Endothelial cell (in vitro differentiated cells): ENCODE measurements around the gene PRPF6. TPM values are rescaled to one million over a fixed set of nuclear protein-coding genes. Genes with fewer than 3 reads are reported as not detected.

Source experiments
- DNase-seq: peaks from one replicate; pipeline ENCODE4 v3.0.0; 2021; ENCODE audit warnings: low spot score
- H3K27ac Mint-ChIP-seq: one replicate; pipeline ENCODE4 v1.8.0; 2021; ENCODE audit warnings: mixed read lengths, inconsistent platforms; ENCODE audit not compliant: unreplicated experiment
- H3K27me3 Mint-ChIP-seq: one replicate; pipeline ENCODE4 v1.8.0; 2021; ENCODE audit warnings: mild to moderate bottlenecking, moderate library complexity, mixed read lengths, inconsistent platforms; ENCODE audit not compliant: unreplicated experiment
- H3K36me3 Mint-ChIP-seq: one replicate; pipeline ENCODE4 v1.8.0; 2021; ENCODE audit warnings: mild to moderate bottlenecking, low read depth, mixed read lengths, inconsistent platforms; ENCODE audit not compliant: unreplicated experiment
- H3K4me1 Mint-ChIP-seq: one replicate; pipeline ENCODE4 v1.8.0; 2021; ENCODE audit warnings: mild to moderate bottlenecking, mixed read lengths, inconsistent platforms; ENCODE audit not compliant: unreplicated experiment
- H3K4me3 Mint-ChIP-seq: one replicate; pipeline ENCODE4 v1.8.0; 2021; ENCODE audit warnings: mild to moderate bottlenecking, mixed read lengths, inconsistent platforms; ENCODE audit not compliant: unreplicated experiment
- H3K9me3 Mint-ChIP-seq: one replicate; pipeline ENCODE4 v1.8.0; 2021; ENCODE audit warnings: mixed read lengths, inconsistent platforms; ENCODE audit not compliant: unreplicated experiment
- total RNA-seq: library from RNA; stranded (reverse); fragmentation: NEBNext Ultra II Directional; extraction: Animal tissue kit (Norgen Biotek cat#: 25700); gene quantifications from one replicate; pipeline ENCODE4 v1.2.1, GENCODE V29; 2021; ENCODE audit not compliant: unreplicated experiment
- TF ChIP-seq, protein P1 (sequence below): fragments of 200-600 bp; sonication (generic); IDR thresholded peaks from one replicate; pipeline ENCODE4 v1.5.0; 2021; ENCODE audit warnings: antibody characterized with exemption; ENCODE audit not compliant: unreplicated experiment

PRPF6 gene
- total RNA-seq, 1 donor from 2014 or later: 73.4 TPM

DNA sequence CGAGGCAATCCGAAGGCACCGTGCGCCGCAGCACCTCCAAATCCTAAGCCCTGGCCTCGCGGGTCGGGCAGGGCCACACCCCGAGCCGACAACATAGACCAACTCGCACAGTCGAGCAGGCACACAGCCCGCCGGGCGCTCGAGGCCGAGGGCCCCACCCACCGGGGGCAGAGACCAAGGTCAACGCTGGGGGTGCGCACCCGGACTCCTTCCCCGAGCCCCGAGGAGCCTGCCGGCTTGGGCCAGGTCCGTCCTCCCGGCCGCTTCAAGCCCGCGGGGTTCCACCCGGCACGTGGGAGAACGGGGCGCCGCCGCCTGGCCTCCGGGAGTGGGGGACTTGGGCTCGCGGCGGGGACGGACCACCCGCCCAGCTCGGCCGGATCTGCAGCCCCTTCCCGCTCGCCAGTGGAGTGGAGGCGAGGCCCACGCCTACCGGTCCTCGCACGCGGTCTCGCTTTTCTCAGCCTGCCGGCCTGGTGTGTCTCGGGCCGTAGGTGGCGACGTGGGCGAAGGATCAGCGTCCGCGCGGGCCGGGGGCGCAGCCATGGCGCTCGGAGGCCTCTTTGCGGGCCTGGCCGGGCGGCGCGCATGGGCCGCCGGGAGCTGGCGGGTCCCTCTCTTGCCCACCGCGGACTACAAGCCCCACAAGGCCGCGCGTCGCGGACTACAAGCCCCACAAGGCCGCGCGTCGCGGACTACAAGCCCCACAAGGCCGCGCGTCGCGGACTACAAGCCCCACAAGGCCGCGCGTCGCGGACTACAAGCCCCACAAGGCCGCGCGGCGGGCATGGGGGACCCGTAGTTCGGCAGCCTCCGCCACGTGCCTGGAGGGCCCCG is 24.9 kb upstream of the PRPF6 start, which contains the start of gene UCKL1:
UCKL1 (minus strand) TSS at position 590 of the 837 bp plus-strand sequence; CDS start at position 546, 44 bp downstream.
- peak within 1 kb of the TSS; percentile 88 for H3K4me3 Mint-ChIP-seq
- H3K27ac Mint-ChIP-seq: no peak within 1 kb of the TSS
- no peaks in the 10 kb centered on the region for H3K9me3 Mint-ChIP-seq
- H3K4me1 Mint-ChIP-seq: peaks cover 11% of the 10 kb centered on the region
- H3K36me3 Mint-ChIP-seq: no peaks in the 10 kb centered on the region
- DNase-seq: peak; percentile 87
- peaks cover 14% of the 10 kb centered on the region for H3K27me3 Mint-ChIP-seq
- TF ChIP-seq, protein P1, sequence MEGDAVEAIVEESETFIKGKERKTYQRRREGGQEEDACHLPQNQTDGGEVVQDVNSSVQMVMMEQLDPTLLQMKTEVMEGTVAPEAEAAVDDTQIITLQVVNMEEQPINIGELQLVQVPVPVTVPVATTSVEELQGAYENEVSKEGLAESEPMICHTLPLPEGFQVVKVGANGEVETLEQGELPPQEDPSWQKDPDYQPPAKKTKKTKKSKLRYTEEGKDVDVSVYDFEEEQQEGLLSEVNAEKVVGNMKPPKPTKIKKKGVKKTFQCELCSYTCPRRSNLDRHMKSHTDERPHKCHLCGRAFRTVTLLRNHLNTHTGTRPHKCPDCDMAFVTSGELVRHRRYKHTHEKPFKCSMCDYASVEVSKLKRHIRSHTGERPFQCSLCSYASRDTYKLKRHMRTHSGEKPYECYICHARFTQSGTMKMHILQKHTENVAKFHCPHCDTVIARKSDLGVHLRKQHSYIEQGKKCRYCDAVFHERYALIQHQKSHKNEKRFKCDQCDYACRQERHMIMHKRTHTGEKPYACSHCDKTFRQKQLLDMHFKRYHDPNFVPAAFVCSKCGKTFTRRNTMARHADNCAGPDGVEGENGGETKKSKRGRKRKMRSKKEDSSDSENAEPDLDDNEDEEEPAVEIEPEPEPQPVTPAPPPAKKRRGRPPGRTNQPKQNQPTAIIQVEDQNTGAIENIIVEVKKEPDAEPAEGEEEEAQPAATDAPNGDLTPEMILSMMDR: no peak

DNA sequence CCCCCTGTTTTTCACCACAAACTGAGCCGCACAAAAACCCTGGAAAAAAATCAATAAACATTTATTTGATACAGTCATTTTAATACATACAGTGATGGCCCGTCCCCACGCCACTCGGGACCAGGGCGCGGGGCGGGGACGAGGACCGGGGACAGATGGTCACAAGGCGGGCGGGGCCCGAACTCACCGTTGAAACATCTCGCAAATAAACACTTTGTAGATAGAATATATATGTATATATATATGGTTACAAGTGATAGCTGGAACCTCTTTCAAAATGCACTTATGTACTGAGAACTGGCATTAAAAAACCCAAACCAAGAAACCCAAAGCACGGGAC is 24.3 kb upstream of the PRPF6 start:
- Mint-ChIP-seq H3K4me1 (peaks cover 11% of the 10 kb centered on the region), H3K36me3 (no peaks in the 10 kb centered on the region), H3K4me3 (peak overlapping the region; percentile 88), H3K27ac (no peak overlapping the region), H3K9me3 (no peaks in the 10 kb centered on the region), H3K27me3 (peaks cover 14% of the 10 kb centered on the region)
- TF ChIP-seq, protein P1: no peak
- DNase-seq: no peak

DNA sequence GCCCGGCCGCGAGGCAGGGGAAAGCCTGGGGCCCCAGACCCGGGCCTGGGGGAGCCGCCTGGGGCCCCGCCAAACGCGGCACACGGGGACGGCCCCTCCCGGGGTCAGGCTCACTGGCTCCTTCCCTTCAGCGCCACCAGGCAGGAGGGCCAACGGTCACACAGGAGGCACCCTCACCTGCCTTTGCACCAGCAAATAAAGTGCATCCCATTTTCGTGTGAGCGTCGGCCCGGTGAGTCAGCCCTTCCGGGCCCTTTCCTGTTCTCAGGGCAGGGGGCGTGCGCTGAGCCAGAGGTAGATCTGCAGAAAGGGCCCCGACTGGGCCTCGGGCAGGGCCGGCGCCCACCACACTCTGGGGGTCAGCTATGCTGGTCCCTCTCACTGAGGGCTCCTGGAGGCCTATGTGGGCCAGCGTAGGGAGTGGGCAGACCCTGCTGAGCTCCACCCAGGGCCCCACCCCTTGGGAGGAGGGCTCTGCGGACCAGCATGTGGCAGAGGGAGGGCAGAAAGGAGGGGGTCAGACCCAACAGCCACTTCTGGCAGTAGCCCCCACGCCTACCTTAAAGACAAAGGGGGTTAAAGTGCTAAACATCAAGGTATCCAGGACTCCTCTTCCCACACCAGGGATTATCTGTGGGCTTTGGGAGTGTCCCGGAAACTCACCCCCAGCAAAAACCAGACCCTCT is 23.8 kb upstream of the PRPF6 start:
- Mint-ChIP-seq H3K27ac (no peak overlapping the region), H3K36me3 (no peaks in the 10 kb centered on the region), H3K9me3 (no peaks in the 10 kb centered on the region), H3K27me3 (peaks cover 14% of the 10 kb centered on the region), H3K4me1 (peaks cover 11% of the 10 kb centered on the region), H3K4me3 (peak overlapping the region; percentile 47)
- TF ChIP-seq, protein P1: no peak
- DNase-seq: peak; percentile 53

DNA sequence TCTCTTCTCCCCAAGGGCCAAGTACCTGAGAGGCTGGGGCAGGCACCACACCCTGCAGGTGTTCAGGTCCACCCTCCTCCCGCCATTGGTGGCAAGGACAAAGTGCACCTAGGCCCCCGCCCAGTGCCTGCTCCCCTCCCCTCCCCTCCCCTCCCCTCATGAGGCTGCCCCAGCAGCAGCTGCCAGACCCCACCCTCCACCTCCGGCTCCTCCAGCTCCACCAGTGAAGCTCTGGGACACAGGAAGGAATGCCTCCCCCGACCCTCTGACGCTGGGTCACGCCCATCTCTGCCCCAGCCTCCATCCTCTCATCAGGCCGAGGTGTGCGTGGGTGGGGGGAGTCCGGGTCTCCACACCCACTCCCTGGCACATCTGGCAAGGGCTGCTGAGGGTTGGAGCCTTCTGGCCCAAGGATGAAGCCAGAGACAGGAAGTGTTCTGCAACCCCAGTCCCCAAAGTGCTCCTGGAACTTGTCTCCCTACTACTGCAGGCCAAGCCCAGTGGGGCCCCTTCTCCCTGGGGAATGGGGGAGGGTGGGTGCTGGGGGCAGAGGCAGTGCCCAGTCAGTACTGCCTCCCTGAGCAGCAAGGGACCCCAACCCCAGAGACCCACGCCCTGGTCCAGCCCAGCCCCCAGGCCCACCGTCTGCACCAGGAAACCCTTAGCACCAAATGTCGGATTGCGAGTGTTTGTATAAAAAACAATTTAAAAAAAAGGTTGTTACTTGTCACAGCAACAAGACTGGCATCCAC is 23.1 kb upstream of the PRPF6 start:
- TF ChIP-seq, protein P1: no peak
- Mint-ChIP-seq H3K4me1 (peaks cover 8% of the 10 kb centered on the region), H3K4me3 (no peak overlapping the region), H3K27ac (no peak overlapping the region), H3K27me3 (peaks cover 11% of the 10 kb centered on the region), H3K36me3 (peaks cover 3% of the 10 kb centered on the region), H3K9me3 (no peaks in the 10 kb centered on the region)
- no peak for DNase-seq
